HAP-1 (cell line): ENCODE results near the gene B3GLCT.

ENCODE experiments used
- DNase-seq, 2 experiments: peaks; one replicate each; pipeline ENCODE4 v3.0.0-alpha.2; 2016 to 2020; ENCODE audit warnings: low spot score in 2 of 2
- H3K27me3 ChIP-seq: fragments of 250-450 bp; sonication (Bioruptor Pico); 2 replicates; pipeline ENCODE4 v1.5.1; 2020; ENCODE audit warnings: low read depth, mild to moderate bottlenecking, moderate library complexity
- H3K36me3 ChIP-seq: fragments of 250-450 bp; sonication (Bioruptor Pico); replicated peaks from 2 replicates; pipeline ENCODE4 v1.5.1; 2020; ENCODE audit warnings: mild to moderate bottlenecking
- H3K4me1 ChIP-seq: fragments of 250-450 bp; sonication (Bioruptor Pico); 2 replicates; pipeline ENCODE4 v1.5.1; 2020; ENCODE audit warnings: mild to moderate bottlenecking
- H3K4me3 ChIP-seq: fragments of 250-450 bp; sonication (Bioruptor Pico); 2 replicates; pipeline ENCODE4 v1.5.1; 2020; ENCODE audit warnings: mild to moderate bottlenecking, moderate library complexity
- H3K9me3 ChIP-seq: fragments of 250-450 bp; sonication (Bioruptor Pico); 2 replicates; pipeline ENCODE4 v1.5.1; 2020; ENCODE audit warnings: mild to moderate bottlenecking, moderate library complexity
- in situ Hi-C: fragments of 300-500 bp; cut with MboI; formaldehyde crosslinking; loops from 3 replicates; pipeline ENCODE4 v1.14.3; 2020; ENCODE audit warnings: low sequenced_read_pairs, inconsistent platforms, mixed read lengths

B3GLCT gene

DNA sequence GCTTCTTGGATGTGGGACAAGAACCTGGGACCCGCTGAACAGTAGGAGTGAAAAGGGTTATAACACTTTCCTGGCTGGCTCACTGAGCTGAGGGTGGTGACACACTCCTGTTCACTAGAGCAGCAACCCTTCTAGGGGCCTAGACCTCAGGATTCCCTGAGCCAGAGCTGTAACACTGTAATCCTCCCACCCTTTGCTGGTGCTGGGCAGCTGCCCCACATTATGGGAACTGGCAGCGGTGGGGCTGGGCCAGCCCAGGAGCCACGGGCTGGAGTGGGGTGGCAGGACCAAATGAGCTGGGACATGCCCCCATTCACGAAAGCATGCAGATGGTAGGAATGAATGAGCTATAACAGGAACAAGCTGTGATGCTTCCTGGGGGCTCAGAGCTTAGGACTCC, 110.6 kb downstream of the B3GLCT start:
- Histone ChIP-seq H3K27me3 (no peaks in the 10 kb centered on the region), H3K36me3 (no peaks in the 10 kb centered on the region), H3K4me1 (no peaks in the 10 kb centered on the region), H3K4me3 (no peak overlapping the region), H3K9me3 (peaks cover 7% of the 10 kb centered on the region)
- in situ Hi-C loops = no loop called here
- no peak for DNase-seq

DNA sequence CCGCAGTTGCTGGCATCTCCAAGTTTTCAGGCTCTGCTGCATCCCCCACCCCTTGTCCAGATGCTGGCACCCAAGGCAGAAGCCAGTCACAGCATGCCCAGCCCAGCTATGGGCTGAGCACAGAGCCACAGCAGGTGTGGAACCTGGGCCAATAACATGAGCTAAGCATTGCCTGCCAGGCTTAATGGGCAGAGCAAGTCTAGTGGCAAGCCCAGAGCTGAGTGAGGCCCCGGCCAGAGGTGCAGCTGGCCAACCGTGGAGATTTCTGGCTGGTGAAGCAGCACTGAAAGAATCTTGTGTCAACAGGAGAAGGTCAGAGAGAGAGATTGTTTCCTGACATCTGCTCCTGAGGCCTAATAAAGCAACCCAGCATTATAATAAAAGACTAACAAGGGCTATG, 111.0 kb downstream of the B3GLCT start:
- H3K36me3 ChIP-seq = no peaks in the 10 kb centered on the region
- no peak for DNase-seq
- H3K4me1 ChIP-seq = no peaks in the 10 kb centered on the region
- no peaks in the 10 kb centered on the region for H3K27me3 ChIP-seq
- in situ Hi-C loops = no loop called here
- H3K4me3 ChIP-seq = no peak overlapping the region
- peaks cover 11% of the 10 kb centered on the region for H3K9me3 ChIP-seq

DNA sequence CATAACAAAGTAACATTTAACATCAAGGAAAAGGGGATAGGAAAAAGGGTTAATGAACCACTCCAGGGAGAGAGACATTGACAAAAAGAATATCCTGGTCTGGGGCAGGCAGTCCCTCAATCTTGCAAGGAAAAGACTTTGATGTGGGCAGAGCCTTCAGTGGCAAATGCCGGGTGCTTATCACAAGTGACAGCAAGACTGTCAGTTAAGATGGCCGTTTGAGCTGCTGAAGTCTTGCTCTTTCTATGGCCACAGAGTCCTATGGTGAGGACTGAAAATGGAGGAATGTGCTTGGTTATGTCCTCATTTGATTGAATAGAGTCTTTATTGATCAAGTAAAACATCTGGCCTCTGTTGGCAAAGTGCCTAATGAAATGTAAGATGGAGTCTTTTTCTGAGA, 112.1 kb downstream of the B3GLCT start:
- H3K36me3 ChIP-seq = no peaks in the 10 kb centered on the region
- in situ Hi-C loops = no loop called here
- H3K4me3 ChIP-seq = no peak overlapping the region
- peaks cover 11% of the 10 kb centered on the region for H3K9me3 ChIP-seq
- H3K4me1 ChIP-seq = no peaks in the 10 kb centered on the region
- H3K27me3 ChIP-seq = no peaks in the 10 kb centered on the region
- no peak for DNase-seq

DNA sequence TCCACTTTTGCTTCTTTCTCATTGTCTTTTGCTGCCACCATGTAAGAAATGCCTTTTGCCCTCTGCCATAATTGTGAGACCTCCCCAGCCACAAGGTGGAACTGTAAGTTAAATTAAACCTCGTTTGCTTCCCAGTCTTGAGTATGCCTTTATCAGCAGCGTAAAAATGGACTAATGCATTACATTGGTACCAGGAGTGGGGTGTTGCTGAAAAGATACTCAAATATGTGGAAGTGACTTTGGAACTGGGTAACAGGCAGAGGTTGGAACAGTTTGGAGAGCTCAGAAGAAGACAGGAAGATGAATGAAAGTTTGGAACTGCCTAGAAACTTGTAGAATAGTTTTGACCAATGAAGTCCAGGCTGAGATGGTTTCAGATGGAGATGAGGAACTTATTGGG, 115.2 kb downstream of the B3GLCT start:
- in situ Hi-C loops = no loop called here
- Histone ChIP-seq H3K27me3 (no peaks in the 10 kb centered on the region), H3K9me3 (peaks cover 10% of the 10 kb centered on the region), H3K4me1 (no peaks in the 10 kb centered on the region), H3K36me3 (no peaks in the 10 kb centered on the region), H3K4me3 (no peak overlapping the region)
- DNase-seq = no peak

DNA sequence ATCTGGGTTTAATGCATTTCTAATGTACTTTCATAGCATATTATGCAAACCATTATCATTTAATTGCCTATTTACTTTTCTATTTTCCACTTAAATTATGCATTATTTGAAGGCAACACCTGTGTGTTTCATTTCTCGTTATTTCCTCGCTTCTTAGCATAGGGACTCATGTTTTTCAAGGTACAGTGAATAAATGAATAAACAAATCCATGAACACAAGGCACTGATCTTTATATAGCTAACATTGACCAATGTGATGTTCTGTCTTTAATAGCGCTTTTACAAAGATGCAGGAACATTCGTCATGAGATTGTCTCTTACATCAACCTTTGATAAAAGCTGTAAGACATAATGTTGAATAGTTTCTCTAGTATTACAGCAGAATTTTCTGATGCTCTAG, 121.2 kb downstream of the B3GLCT start:
- no peak overlapping the region for H3K4me3 ChIP-seq
- no peak for DNase-seq
- H3K9me3 ChIP-seq = no peaks in the 10 kb centered on the region
- in situ Hi-C loops = no loop called here
- H3K27me3 ChIP-seq = no peaks in the 10 kb centered on the region
- H3K4me1 ChIP-seq = no peaks in the 10 kb centered on the region
- no peaks in the 10 kb centered on the region for H3K36me3 ChIP-seq

DNA sequence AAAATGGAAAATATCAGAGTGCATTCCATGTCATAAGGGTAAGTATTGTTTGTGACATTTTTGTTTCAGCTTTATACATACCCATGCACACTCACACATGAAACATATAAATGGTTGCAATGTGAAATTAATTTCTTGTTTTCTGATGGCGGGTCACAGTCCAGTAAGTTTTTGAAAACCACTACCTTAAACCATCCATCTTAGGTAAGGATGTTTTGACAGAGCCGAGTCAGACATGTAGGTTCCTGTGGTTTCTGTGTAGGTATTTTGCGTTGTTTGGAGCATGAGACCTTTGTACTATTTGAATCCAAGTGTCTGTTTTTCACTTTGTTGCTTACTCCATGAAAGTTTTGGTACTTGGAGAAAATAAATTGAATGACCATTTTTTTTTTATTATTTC, 121.7 kb downstream of the B3GLCT start:
- Histone ChIP-seq H3K4me3 (no peak overlapping the region), H3K36me3 (no peaks in the 10 kb centered on the region), H3K9me3 (no peaks in the 10 kb centered on the region), H3K4me1 (no peaks in the 10 kb centered on the region), H3K27me3 (no peaks in the 10 kb centered on the region)
- no peak for DNase-seq
- in situ Hi-C loops = no loop called here

DNA sequence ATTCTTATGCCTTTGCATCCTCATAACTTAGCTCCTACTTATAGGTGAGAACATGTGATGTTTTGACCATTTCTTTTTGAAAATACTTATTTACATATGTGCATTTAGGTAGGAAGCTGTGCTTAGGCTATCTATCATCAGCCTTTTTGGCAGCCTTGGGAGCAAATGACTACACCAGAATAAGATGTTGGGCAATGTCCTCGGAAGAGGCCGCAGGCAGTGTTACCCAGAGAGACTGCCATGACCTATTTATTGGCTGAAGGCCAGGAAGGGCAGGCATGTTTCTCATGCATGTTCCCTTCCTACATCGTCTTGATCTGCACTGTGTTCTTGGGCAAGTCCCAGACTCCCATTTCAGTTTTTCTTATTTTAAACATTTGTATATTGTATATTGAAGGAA, 122.3 kb downstream of the B3GLCT start:
- no peaks in the 10 kb centered on the region for H3K27me3 ChIP-seq
- in situ Hi-C loops = no loop called here
- DNase-seq = no peak
- no peaks in the 10 kb centered on the region for H3K4me1 ChIP-seq
- no peak overlapping the region for H3K4me3 ChIP-seq
- H3K36me3 ChIP-seq = no peaks in the 10 kb centered on the region
- no peaks in the 10 kb centered on the region for H3K9me3 ChIP-seq

DNA sequence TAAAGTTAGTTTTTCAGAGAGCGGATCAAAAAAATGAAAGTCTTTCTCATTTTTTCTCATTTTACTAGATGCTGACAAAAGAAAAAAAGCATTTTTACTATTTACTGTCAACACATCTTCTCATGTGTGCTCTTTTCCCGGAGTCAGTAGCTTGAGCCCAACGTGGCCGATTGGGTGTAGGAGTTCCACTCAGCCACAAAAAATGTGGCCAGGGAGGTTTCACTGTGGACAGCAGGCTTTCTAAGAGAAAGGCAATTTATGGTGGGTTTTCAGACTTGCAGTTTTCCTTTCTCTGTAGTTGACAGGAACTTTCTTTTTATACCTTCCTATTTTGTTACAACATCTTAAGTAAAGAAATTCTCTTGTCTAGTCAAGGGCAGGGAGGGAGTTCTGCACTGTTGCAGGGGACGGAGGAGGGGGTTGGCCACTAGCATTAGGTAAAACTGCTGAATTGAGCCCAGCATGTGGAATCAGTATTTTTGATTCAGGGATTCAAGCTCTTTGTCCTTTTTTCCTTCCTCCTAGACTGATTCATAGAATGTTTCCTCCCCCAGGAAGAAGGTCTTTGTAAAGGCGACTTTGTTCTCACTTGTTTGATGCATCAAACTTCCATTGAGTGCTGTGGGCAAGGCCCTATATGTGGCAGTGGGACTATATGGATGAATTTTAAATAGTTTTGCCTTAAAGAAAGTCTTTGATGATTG, 123.1 kb downstream of the B3GLCT start:
- no peak for DNase-seq
- Histone ChIP-seq H3K4me1 (no peaks in the 10 kb centered on the region), H3K36me3 (no peaks in the 10 kb centered on the region), H3K4me3 (no peak overlapping the region), H3K27me3 (no peaks in the 10 kb centered on the region), H3K9me3 (no peaks in the 10 kb centered on the region)
- in situ Hi-C loops = no loop called here

DNA sequence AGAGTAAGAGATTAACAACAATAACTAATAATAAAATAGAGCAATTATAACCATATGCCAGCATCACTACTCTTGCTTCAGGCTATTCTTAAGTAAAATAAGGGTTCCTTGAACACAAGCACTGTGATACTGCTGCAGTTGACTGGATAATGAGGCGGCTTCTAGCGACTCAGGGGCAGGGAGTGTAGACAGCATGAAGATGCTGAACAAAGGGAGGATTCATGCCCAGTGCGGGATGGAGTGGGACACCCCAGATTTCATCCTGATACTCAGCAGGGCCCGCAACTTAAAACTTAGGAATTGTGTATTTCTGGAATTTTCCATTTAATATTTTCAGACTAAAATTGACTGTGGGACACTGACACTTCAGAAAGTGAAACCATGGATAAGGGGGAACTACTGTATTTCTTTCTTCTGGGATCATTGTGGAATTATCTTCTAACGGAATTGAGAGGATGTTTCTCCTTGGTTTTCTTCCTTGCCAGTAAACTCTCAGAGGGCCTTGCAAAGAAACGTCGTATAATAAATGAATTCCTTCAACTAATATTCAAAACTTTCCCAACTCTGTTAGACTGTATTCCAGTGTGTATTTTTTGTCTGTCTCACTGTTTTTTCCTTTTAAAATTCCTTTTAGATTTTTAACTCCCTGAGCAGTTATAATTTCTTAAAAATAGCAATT, 127.5 kb downstream of the B3GLCT start:
- in situ Hi-C loops = no loop called here

DNA sequence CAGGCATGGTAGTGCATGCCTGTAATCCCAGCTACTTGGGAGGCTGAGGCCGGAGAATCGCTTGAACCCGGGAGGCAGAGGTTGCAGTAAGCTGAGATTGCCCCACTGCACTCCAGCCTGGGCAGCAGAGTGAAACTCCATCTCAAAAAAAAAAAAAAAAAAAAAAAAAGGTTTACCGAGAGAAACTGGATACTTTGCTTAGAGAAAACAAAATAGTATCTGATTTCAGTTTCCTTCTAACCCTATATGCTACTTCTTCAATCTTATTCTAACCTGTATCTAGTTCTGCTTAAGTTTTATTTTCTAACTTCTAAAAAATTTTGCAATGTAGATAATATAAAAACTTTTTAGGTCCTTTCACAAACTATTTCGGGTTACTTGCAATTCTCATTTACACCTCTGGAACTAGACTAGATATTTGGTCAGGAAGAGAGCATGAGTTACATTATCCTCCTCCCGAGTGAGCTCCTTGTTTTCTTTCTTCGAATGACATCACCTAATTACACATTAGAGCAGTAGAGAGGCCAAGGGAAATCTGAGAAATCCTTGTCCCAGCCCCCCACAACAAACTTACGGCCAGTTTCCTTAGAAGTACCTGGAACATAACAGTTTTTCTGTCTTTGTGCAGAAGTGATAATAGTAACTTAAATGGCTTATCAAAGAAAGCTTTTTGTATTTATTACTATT, 128.9 kb downstream of the B3GLCT start:
- Histone ChIP-seq H3K4me3 (no peak overlapping the region), H3K4me1 (no peaks in the 10 kb centered on the region), H3K36me3 (no peaks in the 10 kb centered on the region), H3K9me3 (no peaks in the 10 kb centered on the region), H3K27me3 (no peaks in the 10 kb centered on the region)
- in situ Hi-C loops = no loop called here
- DNase-seq = no peak

More for the DNA sequence above, 127.5 kb downstream of the B3GLCT start:
- H3K4me3 ChIP-seq = no peak overlapping the region
- H3K36me3 ChIP-seq = no peaks in the 10 kb centered on the region
- no peaks in the 10 kb centered on the region for H3K27me3 ChIP-seq
- no peak for DNase-seq
- no peaks in the 10 kb centered on the region for H3K4me1 ChIP-seq
- no peaks in the 10 kb centered on the region for H3K9me3 ChIP-seq

DNA sequence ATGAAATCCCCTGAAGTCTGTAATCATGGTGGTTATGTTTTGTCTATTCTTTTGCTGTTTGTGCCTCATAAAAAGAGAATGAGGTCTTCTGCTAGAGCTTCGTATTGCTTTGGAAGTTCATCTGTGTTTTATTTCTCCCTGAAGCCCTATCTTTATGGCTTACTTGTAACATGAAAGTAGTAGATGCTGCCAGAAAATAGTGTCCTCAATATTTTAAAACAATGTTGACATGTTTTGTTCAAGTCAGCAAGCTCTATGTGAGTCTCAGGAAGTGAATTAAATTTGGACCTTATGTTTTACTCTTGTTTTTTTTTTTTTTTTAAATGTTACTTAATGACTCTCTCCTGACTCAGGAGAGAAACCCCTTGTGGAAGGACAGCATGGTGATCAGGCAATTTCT, 130.5 kb downstream of the B3GLCT start:
- Histone ChIP-seq H3K9me3 (no peaks in the 10 kb centered on the region), H3K27me3 (no peaks in the 10 kb centered on the region), H3K4me3 (no peak overlapping the region), H3K36me3 (no peaks in the 10 kb centered on the region), H3K4me1 (no peaks in the 10 kb centered on the region)
- in situ Hi-C loops = no loop called here
- no peak for DNase-seq

DNA sequence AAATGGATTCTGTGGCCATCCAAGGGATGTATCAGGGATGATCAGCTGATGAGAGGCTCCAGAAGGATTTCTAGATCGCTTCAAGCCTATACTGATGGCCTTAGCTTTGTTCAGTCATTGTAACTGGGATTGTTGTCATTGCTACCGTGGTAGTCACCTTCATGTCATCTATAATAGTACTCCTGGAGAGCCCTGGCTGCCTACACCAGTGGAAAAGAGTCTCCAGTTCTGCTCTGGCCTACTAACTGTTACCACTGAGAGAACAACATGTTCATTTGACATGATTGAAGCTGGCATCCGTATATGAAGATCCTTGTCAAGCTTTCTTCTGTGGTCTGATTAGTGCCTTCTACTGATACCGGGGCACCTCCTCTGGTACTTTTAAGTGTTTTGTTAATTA, 131.3 kb downstream of the B3GLCT start:
- no peaks in the 10 kb centered on the region for H3K27me3 ChIP-seq
- H3K9me3 ChIP-seq = no peaks in the 10 kb centered on the region
- no peak overlapping the region for H3K4me3 ChIP-seq
- H3K4me1 ChIP-seq = no peaks in the 10 kb centered on the region
- H3K36me3 ChIP-seq = no peaks in the 10 kb centered on the region
- no peak for DNase-seq
- in situ Hi-C loops = no loop called here

DNA sequence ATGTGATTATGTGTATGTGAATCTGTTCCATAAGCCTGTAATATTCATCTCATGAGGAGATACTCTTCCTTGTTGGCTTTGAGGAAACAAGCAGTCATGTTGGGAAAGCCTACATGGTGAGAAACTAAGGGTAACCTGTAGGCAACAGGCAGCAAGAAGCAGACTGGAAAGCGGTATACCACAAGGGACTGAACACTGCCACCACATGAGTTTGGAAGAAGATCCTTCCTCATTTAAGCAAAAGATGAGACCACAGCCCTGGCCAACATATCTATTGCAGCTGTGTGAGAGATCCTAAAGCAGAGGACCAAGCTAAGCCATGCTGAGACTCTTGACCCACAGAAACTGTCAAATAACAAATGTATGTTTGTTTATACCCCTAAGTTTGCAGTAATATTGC, 134.8 kb downstream of the B3GLCT start:
- H3K27me3 ChIP-seq = no peaks in the 10 kb centered on the region
- no peaks in the 10 kb centered on the region for H3K36me3 ChIP-seq

DNA sequence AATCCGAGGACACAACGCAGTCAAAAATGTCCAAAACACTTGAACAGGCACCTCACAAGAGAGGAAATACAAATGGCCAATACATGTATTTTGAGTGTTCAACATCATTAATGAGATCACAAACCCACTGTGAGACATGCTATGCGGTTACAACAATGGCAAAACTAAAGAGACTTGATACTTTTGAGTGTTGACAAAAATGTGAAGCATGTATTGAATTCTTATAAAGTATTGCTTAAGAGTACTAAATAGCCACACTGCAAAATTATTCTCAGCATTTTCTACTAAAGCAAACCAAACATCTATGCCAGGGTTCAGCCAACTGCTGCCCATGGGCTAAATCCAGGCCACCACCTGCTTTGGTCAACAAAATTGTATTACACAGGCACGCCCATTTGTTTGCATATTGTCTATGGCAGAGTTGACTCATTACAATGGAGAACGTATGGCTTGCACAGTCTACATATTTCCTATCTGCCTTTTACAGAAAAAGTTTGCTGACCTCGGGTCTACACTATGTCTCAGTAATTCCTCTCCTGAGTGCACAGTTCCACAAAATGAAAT, 135.3 kb downstream of the B3GLCT start:
- Histone ChIP-seq H3K4me3 (no peak overlapping the region), H3K27me3 (no peaks in the 10 kb centered on the region), H3K4me1 (no peaks in the 10 kb centered on the region), H3K9me3 (no peaks in the 10 kb centered on the region), H3K36me3 (no peaks in the 10 kb centered on the region)
- no peak for DNase-seq
- in situ Hi-C loops = no loop called here

More for the DNA sequence above, 134.8 kb downstream of the B3GLCT start:
- no peak overlapping the region for H3K4me3 ChIP-seq
- no peak for DNase-seq
- H3K9me3 ChIP-seq = no peaks in the 10 kb centered on the region
- in situ Hi-C loops = no loop called here
- H3K4me1 ChIP-seq = no peaks in the 10 kb centered on the region
